Measurements from ENCODE around the gene TMEM208.

Gene TMEM208

DNA sequence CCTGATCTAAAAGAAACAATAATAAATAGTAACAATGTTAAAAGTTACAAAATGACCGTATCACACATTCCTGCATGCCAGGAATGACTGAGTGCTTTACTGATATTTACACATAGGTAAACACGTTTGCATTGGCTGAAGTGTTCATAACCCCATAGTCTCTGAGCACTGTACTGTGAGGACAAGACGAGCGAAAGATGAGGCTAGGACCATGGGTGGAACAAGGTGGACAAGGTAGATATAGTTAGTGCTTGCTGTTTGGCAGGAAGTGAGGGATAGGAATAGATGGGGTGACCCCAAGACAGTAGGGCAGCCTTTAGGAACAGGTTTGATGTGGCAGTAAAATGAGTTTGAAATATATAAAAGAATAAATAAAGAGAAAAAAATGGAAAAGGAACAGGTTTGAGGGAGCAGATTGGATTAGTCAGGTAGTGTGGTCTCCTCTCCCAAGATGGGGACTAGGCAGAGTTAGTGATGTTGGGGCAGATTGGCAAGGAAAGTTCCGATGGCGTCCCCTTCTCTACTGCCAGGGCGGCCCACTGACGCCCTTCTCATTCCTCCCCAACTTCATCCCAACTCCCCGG, 35.4 kb upstream of the TMEM208 start:
- DNase-seq (ENCODE audit: low spot score): no peak
- no peak for FAIRE-seq

DNA sequence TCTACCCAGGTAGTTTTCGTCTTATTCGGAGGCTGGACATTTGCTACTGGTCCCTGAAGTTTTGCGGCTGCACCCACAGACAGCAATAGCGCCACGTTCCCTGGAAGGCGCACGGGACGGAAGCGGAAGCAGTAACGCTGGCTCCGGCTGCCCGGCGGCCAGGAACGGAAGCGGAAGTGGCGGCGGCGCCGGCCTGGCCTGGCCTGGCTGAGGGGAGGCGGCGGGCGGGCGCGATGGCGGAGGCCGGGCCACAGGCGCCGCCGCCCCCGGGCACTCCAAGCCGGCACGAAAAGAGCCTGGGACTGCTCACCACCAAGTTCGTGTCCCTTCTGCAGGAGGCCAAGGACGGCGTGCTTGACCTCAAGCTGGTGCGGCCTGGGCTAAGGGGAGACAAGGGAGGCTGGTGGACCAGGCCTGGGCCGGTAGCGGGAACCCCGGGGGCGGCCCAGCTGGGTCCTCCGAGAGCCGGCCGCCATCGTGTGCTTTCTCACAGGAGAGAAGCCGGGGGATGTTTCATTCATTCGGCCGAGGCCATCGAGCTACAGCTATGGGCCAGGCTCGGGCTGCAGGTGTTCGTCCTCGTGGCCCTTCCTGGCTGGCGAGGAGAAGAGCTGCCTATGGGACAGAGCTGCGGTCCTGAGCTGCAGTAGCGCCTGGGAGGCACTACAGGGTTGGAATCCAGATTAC, 34.8 kb upstream of the TMEM208 start, which contains the start of gene E2F4:
E2F4 (plus strand) TSS at position 161 of the 687 bp plus-strand sequence; CDS start at position 234, 73 bp downstream.
- peak; percentile 97 for FAIRE-seq
- peak; percentile 96 for DNase-seq (ENCODE audit: low spot score)

DNA sequence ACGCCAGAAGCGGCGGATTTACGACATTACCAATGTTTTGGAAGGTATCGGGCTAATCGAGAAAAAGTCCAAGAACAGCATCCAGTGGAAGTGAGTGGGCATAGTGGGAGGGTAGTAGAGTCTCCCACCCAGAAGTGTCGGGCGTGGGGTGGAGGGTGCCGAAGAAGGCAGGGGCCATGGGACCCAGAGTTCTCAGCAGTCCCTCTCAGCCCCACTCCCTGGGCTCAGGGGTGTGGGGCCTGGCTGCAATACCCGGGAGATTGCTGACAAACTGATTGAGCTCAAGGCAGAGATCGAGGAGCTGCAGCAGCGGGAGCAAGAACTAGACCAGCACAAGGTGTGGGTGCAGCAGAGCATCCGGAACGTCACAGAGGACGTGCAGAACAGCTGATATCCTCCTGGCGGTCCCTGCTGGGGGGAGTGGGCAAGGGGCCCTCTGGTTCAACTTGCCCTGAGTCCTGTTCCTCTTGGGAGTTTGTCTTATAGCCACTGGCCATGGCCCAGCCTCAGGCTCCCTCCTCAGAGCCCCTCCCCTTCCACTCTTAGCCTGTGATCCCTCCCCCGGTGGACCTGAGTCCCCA, 34.1 kb upstream of the TMEM208 start:
- FAIRE-seq (no peak), DNase-seq (ENCODE audit: low spot score) (no peak)

DNA sequence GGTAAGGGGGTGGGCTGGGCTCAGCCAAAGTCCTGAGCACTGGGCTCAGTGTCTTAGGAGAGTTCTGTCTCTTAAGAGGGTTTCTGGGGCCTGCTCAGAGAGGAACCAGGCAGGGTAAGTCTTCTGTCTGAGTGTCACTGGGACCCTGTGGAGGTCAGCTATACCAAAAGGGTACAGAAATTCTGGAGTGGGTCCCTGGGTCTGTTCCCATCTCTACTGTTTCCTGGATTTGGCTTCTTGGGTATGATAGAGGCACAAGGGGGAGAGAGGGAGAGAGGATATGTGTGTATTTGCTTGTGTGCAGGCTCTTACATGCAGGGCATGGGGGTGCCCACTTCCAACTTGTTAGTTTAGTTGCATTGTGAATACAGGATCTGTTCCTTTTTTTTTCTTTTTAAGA, 33.4 kb upstream of the TMEM208 start:
- FAIRE-seq: no peak
- no peak for DNase-seq (ENCODE audit: low spot score)

DNA sequence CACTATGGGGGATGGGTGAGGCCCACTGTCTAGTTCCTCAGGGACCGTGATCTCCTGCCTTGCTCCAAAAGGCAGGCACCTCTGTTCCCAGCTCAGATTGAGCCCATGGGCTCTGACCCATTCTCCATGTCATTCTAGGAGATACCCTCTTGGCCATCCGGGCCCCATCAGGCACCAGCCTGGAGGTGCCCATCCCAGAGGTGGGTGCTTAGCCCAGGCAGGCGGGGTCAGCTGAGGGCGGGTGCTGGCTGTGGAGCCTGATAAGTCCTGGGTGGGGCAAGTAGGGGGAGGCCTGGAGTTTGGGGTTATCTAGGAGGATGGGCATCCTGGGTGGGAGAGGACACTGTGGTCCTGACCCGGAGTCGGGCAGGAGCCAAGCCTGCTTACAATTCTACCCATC, 32.7 kb upstream of the TMEM208 start:
- no peak for DNase-seq (ENCODE audit: low spot score)
- no peak for FAIRE-seq

DNA sequence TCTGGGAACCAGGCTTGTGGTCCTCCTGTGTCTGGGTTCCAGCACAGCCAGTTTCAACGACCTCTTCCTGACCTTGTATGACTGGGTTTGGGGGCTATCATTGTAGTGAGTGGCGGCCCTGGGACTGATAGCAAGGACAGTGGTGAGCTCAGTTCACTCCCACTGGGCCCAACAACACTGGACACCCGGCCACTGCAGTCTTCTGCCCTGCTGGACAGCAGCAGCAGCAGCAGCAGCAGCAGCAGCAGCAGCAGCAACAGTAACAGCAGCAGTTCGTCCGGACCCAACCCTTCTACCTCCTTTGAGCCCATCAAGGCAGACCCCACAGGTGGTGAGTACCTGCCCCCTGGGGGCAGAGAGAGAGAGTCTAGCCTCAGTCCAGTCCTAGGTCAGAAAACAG, 31.3 kb upstream of the TMEM208 start:
- DNase-seq (ENCODE audit: low spot score): no peak
- no peak for FAIRE-seq

DNA sequence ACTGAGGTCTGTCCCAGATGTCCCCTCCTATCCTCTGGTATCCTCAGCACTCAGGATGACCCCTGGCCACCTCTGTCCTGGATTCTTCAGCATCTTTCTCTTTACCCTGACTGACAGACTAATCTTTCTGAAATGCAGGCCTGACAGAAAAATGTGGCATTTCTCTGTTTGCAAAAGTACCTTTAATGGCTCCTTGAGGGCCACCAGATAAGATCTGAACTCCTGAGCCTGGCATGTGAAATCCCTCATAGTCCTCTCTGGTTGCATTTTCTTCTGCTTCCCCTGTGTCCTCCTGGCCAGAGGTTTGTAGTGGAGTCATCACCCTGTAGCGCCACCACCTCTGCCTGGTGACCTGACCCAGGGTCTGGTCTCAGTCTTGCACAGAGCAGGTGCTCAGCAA, 30.0 kb upstream of the TMEM208 start:
- DNase-seq (ENCODE audit: low spot score) (no peak), FAIRE-seq (no peak)

DNA sequence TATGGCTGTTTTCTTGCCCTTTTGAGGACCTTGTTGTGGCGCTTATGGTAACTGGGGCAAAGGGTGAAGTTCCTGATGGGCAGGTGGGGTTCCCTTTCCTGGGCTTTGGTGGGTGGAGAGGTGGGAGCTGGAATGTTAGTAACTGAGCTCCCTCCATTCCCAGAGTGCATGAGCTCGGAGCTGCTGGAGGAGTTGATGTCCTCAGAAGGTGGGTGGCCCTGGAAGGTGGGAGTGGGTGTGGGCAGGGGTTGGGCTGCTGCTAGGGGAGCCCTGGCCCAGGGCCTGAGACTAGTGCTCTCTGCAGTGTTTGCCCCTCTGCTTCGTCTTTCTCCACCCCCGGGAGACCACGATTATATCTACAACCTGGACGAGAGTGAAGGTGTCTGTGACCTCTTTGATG, 29.2 kb upstream of the TMEM208 start:
- no peak for DNase-seq (ENCODE audit: low spot score)
- FAIRE-seq: no peak

DNA sequence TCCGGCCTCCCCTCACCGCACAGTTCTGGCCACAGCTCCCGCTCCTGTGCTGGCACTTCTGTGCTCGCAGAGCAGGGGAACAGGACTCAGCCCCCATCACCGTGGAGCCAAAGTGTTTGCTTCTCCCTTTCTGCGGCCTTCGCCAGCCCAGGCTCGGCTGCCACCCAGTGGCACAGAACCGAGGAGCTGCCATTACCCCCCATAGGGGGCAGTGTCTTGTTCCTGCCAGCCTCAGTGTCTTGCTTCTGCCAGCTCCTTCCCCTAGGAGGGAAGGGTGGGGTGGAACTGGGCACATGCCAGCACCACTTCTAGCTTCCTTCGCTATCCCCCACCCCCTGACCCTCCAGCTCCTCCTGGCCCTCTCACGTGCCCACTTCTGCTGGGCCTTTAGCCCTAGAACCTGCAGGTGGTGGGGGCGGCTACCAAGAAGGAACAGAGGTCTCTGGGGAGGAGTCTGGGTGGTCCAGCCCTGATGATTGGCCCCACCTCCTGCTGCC, 28.6 kb upstream of the TMEM208 start:
- no peak for FAIRE-seq
- DNase-seq (ENCODE audit: low spot score): peak; percentile 59

DNA sequence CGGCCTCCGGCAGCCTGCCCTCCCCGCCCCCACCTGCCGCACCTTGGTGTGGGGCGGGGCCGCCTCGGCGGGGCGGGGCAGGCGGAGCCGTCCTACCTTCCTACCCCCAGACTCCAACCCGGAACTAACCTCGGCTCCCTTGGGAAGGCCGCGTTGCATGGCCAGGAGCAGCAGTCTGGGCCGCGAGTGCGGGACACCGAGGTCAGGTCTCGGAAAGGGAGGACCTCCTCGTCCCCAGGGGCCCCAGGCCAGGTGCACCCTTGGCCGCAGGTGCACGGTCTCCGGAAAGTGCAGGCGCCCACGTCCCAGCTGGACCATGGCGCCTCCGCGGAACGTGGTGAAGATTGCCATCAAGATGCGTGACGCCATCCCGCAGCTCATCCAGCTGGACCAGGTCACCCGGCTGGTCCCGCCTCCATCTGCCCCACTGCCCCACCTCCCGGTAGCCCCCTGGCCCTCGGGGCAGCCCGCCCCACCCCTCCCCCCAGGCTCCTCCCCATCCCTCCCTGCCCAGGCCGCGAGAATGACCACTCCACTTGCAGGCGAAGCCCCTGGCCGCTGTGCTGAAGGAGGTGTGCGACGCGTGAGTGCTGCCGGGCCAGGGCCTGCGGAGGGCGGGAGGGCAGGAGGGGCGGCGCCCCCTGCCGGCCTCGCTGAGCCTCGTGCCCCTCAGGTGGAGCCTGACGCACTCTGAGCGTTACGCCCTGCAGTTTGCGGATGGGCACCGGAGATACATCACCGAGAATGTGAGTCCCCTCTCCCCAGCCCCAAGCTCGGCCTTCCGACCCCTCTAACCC, 27.7 kb upstream of the TMEM208 start, which contains the start of gene ELMO3:
ELMO3 (plus strand) TSS at position 121 of the 797 bp plus-strand sequence; CDS start at position 317, 196 bp downstream.
- FAIRE-seq (no peak), DNase-seq (ENCODE audit: low spot score) (no peak)

DNA sequence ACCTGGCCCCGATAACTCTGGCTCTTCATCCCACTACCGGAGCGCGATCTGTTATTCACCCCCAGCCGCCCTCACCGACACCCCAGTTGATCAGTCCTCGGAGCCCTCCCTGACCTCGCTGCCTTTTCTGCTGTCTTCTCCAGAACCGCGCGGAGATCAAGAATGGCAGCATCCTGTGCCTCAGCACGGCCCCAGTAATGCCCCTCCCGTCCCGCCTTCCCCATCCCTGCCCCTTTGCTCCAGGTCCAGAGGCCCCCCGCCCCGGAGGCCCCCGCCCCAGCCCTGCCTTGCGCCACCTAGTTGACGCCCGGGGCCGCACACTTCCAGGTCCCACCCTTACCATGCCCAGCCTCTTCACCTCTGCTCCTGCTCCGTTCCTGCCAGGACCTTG, 27.1 kb upstream of the TMEM208 start:
- DNase-seq (ENCODE audit: low spot score) (no peak), FAIRE-seq (no peak)

DNA sequence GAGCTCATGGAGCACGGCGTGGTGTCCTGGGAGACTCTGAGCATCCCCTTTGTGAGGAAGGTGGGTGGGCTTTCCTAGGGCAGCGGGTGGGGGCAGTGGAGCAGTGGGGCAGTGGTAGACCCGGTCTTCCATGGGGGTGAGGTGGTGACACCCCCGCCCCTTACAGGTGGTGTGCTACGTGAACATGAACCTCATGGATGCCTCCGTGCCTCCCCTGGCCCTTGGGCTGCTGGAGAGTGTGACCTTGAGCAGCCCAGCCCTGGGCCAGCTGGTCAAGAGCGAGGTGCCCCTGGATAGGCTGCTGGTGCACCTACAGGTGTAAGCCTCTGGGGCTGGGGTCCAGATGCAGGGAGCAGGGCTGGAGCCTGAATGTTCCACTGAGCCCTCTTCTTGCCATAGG, 26.4 kb upstream of the TMEM208 start:
- no peak for FAIRE-seq

DNA sequence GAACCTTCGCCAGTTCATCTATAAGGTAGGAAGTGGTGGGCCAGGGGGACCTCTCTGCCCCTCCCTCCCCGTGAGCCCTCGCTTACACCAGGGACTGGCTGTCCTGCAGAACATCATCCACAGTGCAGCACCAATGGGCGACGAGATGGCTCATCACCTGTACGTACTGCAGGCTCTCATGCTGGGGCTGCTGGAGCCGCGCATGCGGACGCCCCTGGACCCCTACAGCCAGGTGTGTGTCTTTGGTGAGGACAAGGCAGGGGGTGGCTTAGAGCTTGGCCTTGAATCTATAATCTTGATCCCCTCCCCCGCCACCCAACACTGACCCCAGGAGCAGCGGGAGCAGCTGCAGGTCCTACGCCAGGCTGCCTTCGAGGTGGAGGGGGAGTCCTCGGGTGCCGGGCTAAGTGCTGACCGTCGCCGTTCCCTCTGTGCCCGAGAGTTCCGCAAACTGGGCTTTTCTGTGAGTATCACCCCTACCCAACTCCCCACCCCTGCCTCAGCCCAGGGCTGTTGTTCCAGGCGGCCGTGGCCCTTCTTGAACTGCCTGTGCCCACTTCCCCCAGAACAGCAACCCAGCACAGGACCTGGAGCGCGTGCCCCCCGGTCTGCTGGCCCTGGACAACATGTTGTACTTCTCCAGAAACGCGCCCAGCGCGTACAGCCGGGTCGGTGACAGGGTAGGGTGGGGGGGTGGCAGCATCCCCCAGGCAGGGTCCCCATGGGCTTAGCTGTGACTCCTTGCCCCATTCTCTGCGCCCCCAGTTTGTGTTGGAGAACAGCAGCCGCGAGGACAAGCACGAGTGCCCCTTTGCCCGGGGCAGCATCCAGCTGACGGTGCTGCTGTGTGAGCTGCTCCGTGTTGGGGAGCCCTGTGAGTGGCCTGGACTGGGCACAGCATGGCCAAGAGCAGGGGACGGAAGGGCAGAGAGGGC, 25.3 kb upstream of the TMEM208 start:
- FAIRE-seq (no peak), DNase-seq (ENCODE audit: low spot score) (no peak)

More for the DNA sequence above, 26.4 kb upstream of the TMEM208 start:
- no peak for DNase-seq (ENCODE audit: low spot score)

DNA sequence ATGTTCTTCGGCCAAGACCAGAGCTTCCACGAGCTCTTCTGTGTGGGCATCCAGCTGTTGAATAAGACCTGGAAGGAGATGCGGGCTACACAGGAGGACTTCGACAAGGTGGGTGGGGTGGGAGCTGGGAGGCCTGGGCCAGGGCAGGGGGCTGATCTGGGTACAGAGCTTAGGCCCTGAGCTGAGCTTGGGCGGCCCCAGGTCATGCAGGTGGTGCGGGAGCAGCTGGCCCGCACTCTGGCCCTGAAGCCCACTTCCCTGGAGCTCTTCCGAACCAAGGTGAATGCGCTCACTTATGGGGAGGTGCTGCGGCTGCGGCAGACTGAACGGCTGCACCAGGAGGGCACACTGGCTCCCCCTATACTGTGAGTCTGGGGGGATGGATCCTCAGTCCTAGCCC, 24.5 kb upstream of the TMEM208 start:
- no peak for FAIRE-seq

DNA sequence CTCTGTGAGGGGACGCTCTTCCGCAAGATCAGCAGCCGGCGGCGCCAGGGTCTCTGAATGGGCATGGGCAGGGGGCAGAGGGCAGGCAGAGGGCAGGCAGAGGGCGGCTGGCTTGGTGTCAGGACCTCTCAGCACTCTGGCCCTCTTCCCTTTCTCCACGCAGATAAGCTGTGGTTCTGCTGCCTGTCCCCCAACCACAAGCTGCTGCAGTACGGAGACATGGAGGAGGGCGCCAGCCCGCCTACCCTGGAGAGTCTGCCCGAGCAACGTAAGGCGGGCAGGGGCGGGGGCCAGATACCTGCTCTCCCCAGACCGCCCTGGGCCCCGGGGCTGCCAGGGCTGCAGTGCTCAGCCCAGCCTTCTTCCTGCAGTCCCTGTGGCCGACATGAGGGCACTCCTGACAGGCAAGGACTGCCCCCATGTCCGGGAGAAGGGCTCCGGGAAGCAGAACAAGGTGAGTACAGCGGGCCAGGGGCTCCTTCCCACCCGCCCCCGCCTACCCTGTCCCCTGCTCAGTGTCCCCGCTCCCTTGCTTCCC, 23.9 kb upstream of the TMEM208 start:
- DNase-seq (ENCODE audit: low spot score) (no peak), FAIRE-seq (no peak)

More for the DNA sequence above, 24.5 kb upstream of the TMEM208 start:
- no peak for DNase-seq (ENCODE audit: low spot score)

DNA sequence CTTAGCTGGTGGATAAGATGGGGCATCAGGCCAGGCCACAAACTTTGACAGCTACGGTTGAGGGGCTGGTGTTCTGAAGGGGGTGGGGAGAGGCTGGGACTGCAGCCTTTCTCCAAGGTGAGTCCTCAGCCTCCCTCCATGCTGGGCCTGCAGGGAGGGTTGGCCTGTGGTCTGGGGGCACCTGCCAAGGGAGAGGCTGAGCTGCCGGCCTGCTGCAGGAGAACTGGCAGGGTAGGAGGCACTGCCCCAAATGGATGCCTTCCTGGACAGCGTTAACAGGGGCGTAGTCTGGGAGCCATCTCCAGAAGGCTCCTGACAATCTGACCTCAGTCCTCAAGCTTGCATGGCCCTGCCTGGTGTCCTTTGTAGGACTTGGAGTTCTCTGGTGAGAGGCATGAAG, 22.9 kb upstream of the TMEM208 start:
- no peak for FAIRE-seq

DNA sequence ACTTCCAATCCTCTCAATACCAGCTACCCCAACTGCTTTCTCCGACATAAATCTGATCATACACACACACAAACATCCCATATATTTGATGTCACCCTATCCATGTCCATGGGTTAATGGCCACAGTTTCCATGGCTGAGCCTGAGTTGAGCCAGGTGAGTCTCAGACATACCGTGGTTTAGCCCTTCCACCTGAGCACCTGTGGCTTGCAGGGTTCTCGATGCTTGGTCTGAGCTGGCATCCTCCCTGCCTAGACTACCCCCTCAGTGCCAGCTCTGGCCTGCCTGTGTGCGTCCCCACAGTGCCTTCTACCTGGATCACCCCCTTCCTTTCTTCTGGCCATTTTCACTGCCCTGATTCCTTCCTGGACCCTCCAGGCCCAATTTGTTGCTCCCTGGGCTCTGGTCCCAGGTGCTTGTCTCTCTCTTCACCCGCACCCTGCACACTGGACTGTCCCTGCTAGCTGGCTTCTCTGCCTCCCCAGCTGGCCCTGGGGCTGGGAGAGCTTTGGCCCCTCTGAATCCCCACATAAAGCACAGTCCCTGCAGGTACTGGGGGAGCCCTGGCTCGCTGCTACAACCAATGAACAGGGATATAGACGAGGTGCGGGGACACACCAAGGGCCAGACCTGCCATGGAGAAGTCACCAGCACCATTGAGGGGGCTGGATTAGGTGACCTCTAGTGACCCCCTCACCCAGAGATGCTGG, 20.6 kb upstream of the TMEM208 start:
- DNase-seq (ENCODE audit: low spot score): no peak
- FAIRE-seq: no peak

More for the DNA sequence above, 22.9 kb upstream of the TMEM208 start:
- no peak for DNase-seq (ENCODE audit: low spot score)

DNA sequence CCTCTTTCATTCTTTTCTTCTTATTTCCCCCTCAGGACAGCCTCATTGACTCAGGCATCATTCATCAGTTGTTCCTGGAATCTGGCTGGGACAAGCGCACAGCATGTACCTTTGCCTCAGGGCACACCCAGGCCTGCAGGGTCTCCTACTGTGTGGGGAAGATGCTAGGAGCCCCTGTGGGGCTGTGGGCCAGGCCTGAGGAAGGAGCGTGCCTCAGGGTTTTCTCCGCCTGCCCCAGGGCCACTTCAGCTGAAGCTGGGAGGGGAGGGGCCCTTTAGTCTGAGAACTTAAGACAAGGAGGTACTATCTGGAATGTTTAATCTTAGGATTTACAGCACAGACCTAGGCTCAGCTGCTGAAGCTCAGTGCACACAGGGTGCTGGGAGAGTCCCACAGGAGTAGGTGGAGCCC, 20.1 kb upstream of the TMEM208 start:
- DNase-seq (ENCODE audit: low spot score): no peak
- no peak for FAIRE-seq

DNA sequence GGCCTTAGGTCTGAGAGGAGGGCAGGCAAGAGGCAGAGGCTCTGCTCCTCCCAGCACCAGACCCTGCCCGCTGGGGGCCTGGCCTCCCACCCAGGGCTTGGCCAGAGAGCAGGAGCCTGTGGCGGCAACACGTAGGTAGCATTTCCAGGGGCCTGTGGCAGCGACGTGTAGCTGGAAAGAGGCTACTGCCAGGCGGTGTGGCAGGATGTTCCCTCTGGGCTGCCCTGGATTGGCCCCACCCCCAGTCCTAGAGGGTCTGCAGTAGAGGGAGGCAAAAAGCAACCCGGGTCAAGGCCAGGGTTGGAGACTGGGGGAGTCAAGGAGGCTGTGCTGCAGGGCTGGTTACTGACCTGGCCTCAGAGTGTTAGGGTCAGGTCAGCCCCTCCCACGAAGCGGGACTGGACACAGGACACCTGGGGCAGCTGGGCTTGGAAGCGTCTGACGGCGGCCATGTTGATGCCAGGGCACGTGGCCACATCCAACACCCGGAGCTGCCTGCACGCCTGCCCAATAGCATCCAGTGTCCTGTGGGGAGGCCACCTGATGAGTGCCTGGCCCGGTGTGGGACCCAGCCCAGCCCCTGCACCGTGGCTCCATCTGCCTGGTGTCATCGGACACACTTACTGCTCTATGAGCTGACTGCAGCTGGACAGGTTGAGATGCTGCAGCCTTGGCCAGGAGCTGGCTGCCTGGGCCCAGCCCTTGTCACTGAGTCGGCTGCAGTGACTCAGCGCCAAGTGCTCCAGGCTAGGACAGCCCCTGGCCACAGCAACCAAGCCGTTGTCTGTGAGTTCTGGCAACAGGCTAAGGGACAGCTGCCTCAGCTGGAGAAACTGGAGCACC, 19.5 kb upstream of the TMEM208 start:
- DNase-seq (ENCODE audit: low spot score): no peak
- FAIRE-seq: no peak

Measured in urothelium cell line (cell line).